Neural cell (in vitro differentiated cells): Measurements from ENCODE around the gene PODNL1. TPM values are rescaled to one million over a fixed set of nuclear protein-coding genes. Genes with fewer than 3 reads are reported as not detected.

Experiments used
- H2AFZ ChIP-seq: fragments of 200-600, 300-800 bp; sonication (generic), shearing (Covaris generic); 2 replicates; pipeline ENCODE4 v1.6.0; 2014; ENCODE audit warnings: low read depth, mild to moderate bottlenecking, antibody characterized with exemption, low read length, moderate library complexity
- H3F3A ChIP-seq: fragments of 200-600 bp; shearing (Covaris generic); 2 replicates; pipeline ENCODE4 v1.6.1; 2016; ENCODE audit warnings: mild to moderate bottlenecking, moderate library complexity, mixed read lengths, antibody characterized with exemption, low read length; ENCODE audit not compliant: insufficient read depth, poor library complexity, severe bottlenecking
- H3K27ac ChIP-seq: fragments of 200-600, 300-800 bp; sonication (generic), shearing (Covaris generic); 2 replicates; pipeline ENCODE4 v1.5.1; 2014; ENCODE audit warnings: mild to moderate bottlenecking, low read length, moderate library complexity
- H3K27me3 ChIP-seq: fragments of 300-800, 200-600 bp; sonication (generic), shearing (Covaris generic); 2 replicates; pipeline ENCODE4 v1.6.0; 2014; ENCODE audit warnings: mild to moderate bottlenecking, low read depth, low read length, moderate library complexity; ENCODE audit not compliant: insufficient read depth
- H3K36me3 ChIP-seq: fragments of 300-800, 200-600 bp; sonication (generic), shearing (Covaris generic); 2 replicates; pipeline ENCODE4 v1.5.1; 2014; ENCODE audit warnings: mild to moderate bottlenecking, antibody characterized with exemption, low read length, moderate library complexity; ENCODE audit not compliant: insufficient read depth
- H3K4me2 ChIP-seq: fragments of 300-800, 200-600 bp; sonication (generic), shearing (Covaris generic); 2 replicates; pipeline ENCODE4 v1.6.0; 2014; ENCODE audit warnings: mild to moderate bottlenecking, low read length
- H3K4me3 ChIP-seq: fragments of 300-800, 200-600 bp; sonication (generic), shearing (Covaris generic); 2 replicates; pipeline ENCODE4 v1.5.1; 2014; ENCODE audit warnings: mild to moderate bottlenecking, low read length, moderate library complexity
- H3K79me2 ChIP-seq: fragments of 200-600 bp; shearing (Covaris generic); replicated peaks from 2 replicates; pipeline ENCODE4 v1.6.0; 2014; ENCODE audit warnings: mild to moderate bottlenecking, low read length, moderate library complexity; ENCODE audit not compliant: insufficient read depth
- H3K9ac ChIP-seq: fragments of 300-800, 200-600 bp; sonication (generic), shearing (Covaris generic); 2 replicates; pipeline ENCODE4 v1.6.1; 2016; ENCODE audit warnings: mild to moderate bottlenecking, low read length, mixed read lengths
- H3K9me2 ChIP-seq: fragments of 200-600 bp; shearing (Covaris generic); 2 replicates; pipeline ENCODE4 v1.6.1; 2016; ENCODE audit warnings: mild to moderate bottlenecking, low read length, mixed read lengths; ENCODE audit not compliant: insufficient read depth
- H3K9me3 ChIP-seq: fragments of 200-600, 300-800 bp; sonication (generic), shearing (Covaris generic); 2 replicates; pipeline ENCODE4 v1.6.1; 2016; ENCODE audit warnings: mild to moderate bottlenecking, mixed run types, low read length, moderate library complexity, mixed read lengths
- H4K20me1 ChIP-seq: fragments of 200-600 bp; shearing (Covaris generic); 2 replicates; pipeline ENCODE4 v1.6.1; 2016; ENCODE audit warnings: mild to moderate bottlenecking, mixed run types; ENCODE audit not compliant: insufficient read depth
- EP300 ChIP-seq: fragments of 450-650 bp; conservative IDR thresholded peaks from 2 replicates; pipeline ENCODE4 v1.6.1; 2014; ENCODE audit warnings: antibody characterized with exemption, mild to moderate bottlenecking, moderate library complexity; ENCODE audit not compliant: poor library complexity, severe bottlenecking
- EZH2 ChIP-seq: fragments of 200-600, 300-800 bp; shearing (Covaris generic), sonication (generic); IDR thresholded peaks from 2 replicates; pipeline ENCODE4 v1.6.1; 2014; ENCODE audit warnings: antibody characterized with exemption, low read length, borderline replicate concordance, mild to moderate bottlenecking; ENCODE audit not compliant: insufficient read depth, poor library complexity, severe bottlenecking
- MXI1 ChIP-seq: fragments of 450-650 bp; conservative IDR thresholded peaks from 2 replicates; pipeline ENCODE4 v1.6.1; 2014; ENCODE audit warnings: antibody characterized with exemption, mild to moderate bottlenecking; ENCODE audit not compliant: poor library complexity, severe bottlenecking
- POLR2AphosphoS5 ChIP-seq: IDR thresholded peaks from 2 replicates; pipeline ENCODE4 v1.6.1; 2012
- RAD21 ChIP-seq: fragments of 450-650 bp; conservative IDR thresholded peaks from 2 replicates; pipeline ENCODE4 v1.6.1; 2014; ENCODE audit warnings: antibody characterized with exemption, mild to moderate bottlenecking, moderate library complexity
- SMC3 ChIP-seq: fragments of 450-650 bp; conservative IDR thresholded peaks from 2 replicates; pipeline ENCODE4 v1.6.1; 2014; ENCODE audit warnings: antibody characterized with exemption, mild to moderate bottlenecking, moderate library complexity; ENCODE audit not compliant: poor library complexity
- TAF1 ChIP-seq: IDR thresholded peaks from 2 replicates; pipeline ENCODE4 v1.6.1; 2012; ENCODE audit warnings: low read depth
- polyA plus RNA-seq: library from polyadenylated mRNA; depleted of rRNA; stranded (reverse); fragments of >200 nt; gene quantifications from 2 replicates; pipeline ENCODE4 v1.2.3, GENCODE V29; 2014
- TF ChIP-seq, protein P1 (sequence below): fragments of 450-650 bp; IDR thresholded peaks from 2 replicates; pipeline ENCODE4 v1.5.1; 2014; ENCODE audit warnings: antibody characterized with exemption, mild to moderate bottlenecking, moderate library complexity; ENCODE audit not compliant: poor library complexity, severe bottlenecking
- TF ChIP-seq, protein P2 (sequence below): IDR thresholded peaks from 2 replicates; pipeline ENCODE4 v1.6.1; 2012; ENCODE audit warnings: borderline replicate concordance

Gene PODNL1
- polyA plus RNA-seq, 1 donor from 2014 or later: not detected

DNA sequence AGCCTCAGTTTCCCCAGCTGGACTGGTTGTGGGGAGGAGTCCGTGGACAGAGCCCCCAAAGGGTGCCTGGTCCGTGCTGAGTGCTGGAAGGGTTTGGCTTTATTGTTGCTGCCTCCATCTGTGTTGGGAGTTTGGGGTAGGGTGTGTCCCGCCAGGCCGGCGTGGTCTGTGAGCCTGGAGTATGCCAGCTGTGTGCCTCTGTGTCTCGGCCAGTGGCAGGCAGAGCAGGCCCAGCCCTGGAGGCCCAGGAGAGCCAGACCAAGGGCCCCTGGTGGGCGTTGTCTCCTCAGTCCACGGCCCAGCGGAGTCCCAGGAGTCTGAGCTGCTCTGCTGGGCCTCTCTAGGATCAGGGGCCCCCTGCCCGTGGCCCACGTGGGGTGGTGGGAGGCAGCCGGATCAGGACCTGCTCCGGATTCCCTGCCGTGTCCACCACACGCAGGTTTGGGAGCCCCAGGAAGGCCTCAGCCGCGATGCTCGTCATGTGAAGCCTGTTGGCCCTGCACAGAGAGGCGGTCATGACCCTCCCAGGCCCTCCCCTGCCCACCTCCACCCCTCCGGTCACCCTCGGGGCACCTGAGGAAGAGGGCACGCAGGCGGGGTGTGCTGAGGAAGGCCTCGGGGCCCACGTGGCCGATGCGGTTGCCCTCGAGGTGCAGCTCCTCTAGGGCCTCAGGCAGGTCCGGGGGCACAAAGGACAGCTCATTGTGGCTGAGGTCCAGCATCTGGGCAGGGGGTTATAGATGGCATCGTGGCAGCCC is 6.6 kb downstream of the PODNL1 start:
- no peak overlapping the region for H3K4me2 ChIP-seq
- no peak for TF ChIP-seq EZH2
- TF ChIP-seq, protein P1, sequence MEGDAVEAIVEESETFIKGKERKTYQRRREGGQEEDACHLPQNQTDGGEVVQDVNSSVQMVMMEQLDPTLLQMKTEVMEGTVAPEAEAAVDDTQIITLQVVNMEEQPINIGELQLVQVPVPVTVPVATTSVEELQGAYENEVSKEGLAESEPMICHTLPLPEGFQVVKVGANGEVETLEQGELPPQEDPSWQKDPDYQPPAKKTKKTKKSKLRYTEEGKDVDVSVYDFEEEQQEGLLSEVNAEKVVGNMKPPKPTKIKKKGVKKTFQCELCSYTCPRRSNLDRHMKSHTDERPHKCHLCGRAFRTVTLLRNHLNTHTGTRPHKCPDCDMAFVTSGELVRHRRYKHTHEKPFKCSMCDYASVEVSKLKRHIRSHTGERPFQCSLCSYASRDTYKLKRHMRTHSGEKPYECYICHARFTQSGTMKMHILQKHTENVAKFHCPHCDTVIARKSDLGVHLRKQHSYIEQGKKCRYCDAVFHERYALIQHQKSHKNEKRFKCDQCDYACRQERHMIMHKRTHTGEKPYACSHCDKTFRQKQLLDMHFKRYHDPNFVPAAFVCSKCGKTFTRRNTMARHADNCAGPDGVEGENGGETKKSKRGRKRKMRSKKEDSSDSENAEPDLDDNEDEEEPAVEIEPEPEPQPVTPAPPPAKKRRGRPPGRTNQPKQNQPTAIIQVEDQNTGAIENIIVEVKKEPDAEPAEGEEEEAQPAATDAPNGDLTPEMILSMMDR: no peak
- no peak for TF ChIP-seq EP300
- no peak for TF ChIP-seq MXI1
- TF ChIP-seq TAF1: no peak
- no peak for TF ChIP-seq SMC3
- no peak for TF ChIP-seq POLR2AphosphoS5
- TF ChIP-seq, protein P2, sequence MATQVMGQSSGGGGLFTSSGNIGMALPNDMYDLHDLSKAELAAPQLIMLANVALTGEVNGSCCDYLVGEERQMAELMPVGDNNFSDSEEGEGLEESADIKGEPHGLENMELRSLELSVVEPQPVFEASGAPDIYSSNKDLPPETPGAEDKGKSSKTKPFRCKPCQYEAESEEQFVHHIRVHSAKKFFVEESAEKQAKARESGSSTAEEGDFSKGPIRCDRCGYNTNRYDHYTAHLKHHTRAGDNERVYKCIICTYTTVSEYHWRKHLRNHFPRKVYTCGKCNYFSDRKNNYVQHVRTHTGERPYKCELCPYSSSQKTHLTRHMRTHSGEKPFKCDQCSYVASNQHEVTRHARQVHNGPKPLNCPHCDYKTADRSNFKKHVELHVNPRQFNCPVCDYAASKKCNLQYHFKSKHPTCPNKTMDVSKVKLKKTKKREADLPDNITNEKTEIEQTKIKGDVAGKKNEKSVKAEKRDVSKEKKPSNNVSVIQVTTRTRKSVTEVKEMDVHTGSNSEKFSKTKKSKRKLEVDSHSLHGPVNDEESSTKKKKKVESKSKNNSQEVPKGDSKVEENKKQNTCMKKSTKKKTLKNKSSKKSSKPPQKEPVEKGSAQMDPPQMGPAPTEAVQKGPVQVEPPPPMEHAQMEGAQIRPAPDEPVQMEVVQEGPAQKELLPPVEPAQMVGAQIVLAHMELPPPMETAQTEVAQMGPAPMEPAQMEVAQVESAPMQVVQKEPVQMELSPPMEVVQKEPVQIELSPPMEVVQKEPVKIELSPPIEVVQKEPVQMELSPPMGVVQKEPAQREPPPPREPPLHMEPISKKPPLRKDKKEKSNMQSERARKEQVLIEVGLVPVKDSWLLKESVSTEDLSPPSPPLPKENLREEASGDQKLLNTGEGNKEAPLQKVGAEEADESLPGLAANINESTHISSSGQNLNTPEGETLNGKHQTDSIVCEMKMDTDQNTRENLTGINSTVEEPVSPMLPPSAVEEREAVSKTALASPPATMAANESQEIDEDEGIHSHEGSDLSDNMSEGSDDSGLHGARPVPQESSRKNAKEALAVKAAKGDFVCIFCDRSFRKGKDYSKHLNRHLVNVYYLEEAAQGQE: no peak
- no peak for TF ChIP-seq RAD21
- no peaks in the 10 kb centered on the region for H3K36me3 ChIP-seq
- no peak overlapping the region for H3K9ac ChIP-seq
- H3K4me3 ChIP-seq: no peak overlapping the region
- H3K9me2 ChIP-seq: no peaks in the 10 kb centered on the region
- no peak overlapping the region for H2AFZ ChIP-seq
- H3K9me3 ChIP-seq: no peaks in the 10 kb centered on the region
- no peaks in the 10 kb centered on the region for H3K27me3 ChIP-seq
- no peaks in the 10 kb centered on the region for H3F3A ChIP-seq
- no peaks in the 10 kb centered on the region for H3K79me2 ChIP-seq
- no peak overlapping the region for H3K27ac ChIP-seq
- H4K20me1 ChIP-seq: no peaks in the 10 kb centered on the region

DNA sequence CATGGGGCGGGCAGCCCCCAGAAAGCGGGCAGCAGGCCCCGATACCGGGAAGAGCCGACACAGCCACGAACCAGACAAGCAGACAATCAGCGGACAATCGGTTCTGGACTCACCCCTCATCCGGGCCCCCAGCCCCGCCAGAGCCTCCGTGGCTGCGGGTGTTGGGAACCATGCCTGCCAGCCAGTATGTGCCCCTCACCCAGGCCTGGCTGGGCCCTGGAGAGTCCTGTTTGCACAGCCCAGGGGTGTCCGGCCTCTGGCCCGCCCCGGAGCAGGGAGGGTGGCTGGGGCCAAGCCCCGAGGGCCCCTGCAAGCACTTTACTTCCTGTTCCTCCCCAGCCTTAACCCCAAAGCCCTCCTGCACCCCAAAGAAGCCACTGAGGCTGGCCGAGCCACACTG is 7.8 kb downstream of the PODNL1 start:
- Histone ChIP-seq H3K4me3 (no peak overlapping the region), H3K4me2 (no peak overlapping the region), H3K9me3 (no peaks in the 10 kb centered on the region), H3K27ac (no peak overlapping the region), H3K36me3 (no peaks in the 10 kb centered on the region), H3F3A (no peaks in the 10 kb centered on the region), H2AFZ (no peak overlapping the region), H4K20me1 (no peaks in the 10 kb centered on the region), H3K9ac (no peak overlapping the region), H3K9me2 (no peaks in the 10 kb centered on the region), H3K79me2 (no peaks in the 10 kb centered on the region), H3K27me3 (no peaks in the 10 kb centered on the region)
- TF ChIP-seq, protein P1: no peak
- TF ChIP-seq RAD21 (no peak), EP300 (no peak), EZH2 (no peak), MXI1 (no peak)
- TF ChIP-seq, protein P2: no peak
